Endothelial cell of umbilical vein (primary cell): ENCODE measurements around the gene ZNF777. TPM values are rescaled to one million over a fixed set of nuclear protein-coding genes. Genes with fewer than 3 reads are reported as not detected.
A peak's percentile ranks its signal among the peaks of the same experiment; 100 is the strongest.

Experiments
- BruUV-seq: library from RNA; stranded (reverse); fragments of 400-500 nt; replicated peaks from 2 replicates; lab custom pipeline; 2021; lab: Mats Ljungman, UMichigan
- CTCF ChIA-PET: fragments of 300-600, 350-600 bp; sonication (Branson Sonifier 250); formaldehyde crosslinking; loops from one replicate; lab custom pipeline; 2021; ENCODE audit warnings: antibody characterized with exemption, inconsistent platforms; lab: Charles Lee
- POLR2A ChIA-PET: fragments of 300-600, 350-600 bp; sonication (Branson Sonifier 250); formaldehyde crosslinking; loops from one replicate; lab custom pipeline; 2021; ENCODE audit warnings: antibody characterized with exemption, inconsistent platforms; lab: Charles Lee
- DNase-seq: peaks from one replicate; pipeline ENCODE4 v3.0.0-alpha.2; 2011; ENCODE audit warnings: low read depth, low spot score
- FAIRE-seq: peaks from 2 replicates; lab custom pipeline; 2011; peaks lifted over from hg19 to GRCh38; lab: Jason Lieb, UNC
- H2AFZ ChIP-seq: 2 replicates; pipeline ENCODE4 v1.6.0; 2012; ENCODE audit warnings: low read depth, low read length, control low read depth, inconsistent platforms
- H3K27ac ChIP-seq: 2 replicates; pipeline ENCODE4 v1.5.1; 2011; ENCODE audit warnings: low read depth, mild to moderate bottlenecking, control low read depth, low read length, moderate library complexity; ENCODE audit not compliant: insufficient read depth
- H3K27me3 ChIP-seq, 2 experiments: 2 replicates each; pipeline versions ENCODE4 v1.6.0 to v1.6.1; 2011; ENCODE audit warnings: low read length in 2 of 2, mixed read lengths in 1 of 2; ENCODE audit not compliant: control insufficient read depth in 2 of 2, insufficient read depth in 2 of 2
- H3K36me3 ChIP-seq, 2 experiments: 2 replicates in 1 of 2; 3 replicates in 1 of 2; pipeline ENCODE4 v1.5.1; 2011; ENCODE audit warnings: low read length in 2 of 2, mild to moderate bottlenecking in 1 of 2, moderate library complexity in 1 of 2; ENCODE audit not compliant: control insufficient read depth in 2 of 2, insufficient read depth in 2 of 2; ENCODE audit errors: extremely low read depth in 1 of 2
- H3K4me1 ChIP-seq: 3 replicates; pipeline ENCODE4 v1.5.1; 2011; ENCODE audit warnings: mild to moderate bottlenecking, low read length; ENCODE audit not compliant: control insufficient read depth, insufficient read depth; ENCODE audit errors: extremely low read depth
- H3K4me2 ChIP-seq: 2 replicates; pipeline ENCODE4 v1.6.1; 2011; ENCODE audit warnings: low read length, control low read depth, mixed read lengths; ENCODE audit not compliant: insufficient read depth
- H3K4me3 ChIP-seq, 3 experiments: fragments of 200-600 bp in 1 of 3; sonication (generic), shearing (Covaris generic) in 1 of 3; replicated peaks in 1 of 3; 2 replicates each; pipeline ENCODE4 v1.5.1; 2011 to 2016; ENCODE audit warnings: control low read depth in 3 of 3, low read length in 3 of 3, mild to moderate bottlenecking in 2 of 3, inconsistent platforms in 1 of 3, low read depth in 1 of 3, moderate library complexity in 1 of 3; ENCODE audit not compliant: insufficient read depth in 1 of 3
- H3K79me2 ChIP-seq: 2 replicates; pipeline ENCODE4 v1.6.0; 2012; ENCODE audit warnings: low read length, inconsistent platforms; ENCODE audit not compliant: control insufficient read depth, insufficient read depth
- H3K9ac ChIP-seq: replicated peaks from 2 replicates; pipeline ENCODE3; 2011; ENCODE audit warnings: low read length, control low read depth; ENCODE audit not compliant: insufficient read depth; ENCODE audit errors: extremely low read depth
- H3K9me1 ChIP-seq: replicated peaks from 3 replicates; pipeline ENCODE4 v1.6.0; 2011; ENCODE audit warnings: mild to moderate bottlenecking, low read length; ENCODE audit not compliant: control insufficient read depth, insufficient read depth; ENCODE audit errors: extremely low read depth
- H3K9me3 ChIP-seq: replicated peaks from 2 replicates; pipeline ENCODE4 v1.5.1; 2012; ENCODE audit warnings: low read length, inconsistent platforms; ENCODE audit not compliant: control insufficient read depth, insufficient read depth
- H4K20me1 ChIP-seq: replicated peaks from 2 replicates; pipeline ENCODE3; 2011; ENCODE audit warnings: mild to moderate bottlenecking, low read length; ENCODE audit not compliant: control insufficient read depth, insufficient read depth; ENCODE audit errors: extremely low read depth
- CTCF ChIP-seq, 2 donors: IDR thresholded peaks; 1 replicate in 1 of 2; 2 replicates in 1 of 2; pipeline ENCODE4 v1.5.1; 2011; ENCODE audit warnings: low read length in 2 of 2, mild to moderate bottlenecking in 2 of 2, moderate library complexity in 2 of 2, control low read depth in 1 of 2, inconsistent platforms in 1 of 2, low read depth in 1 of 2; ENCODE audit not compliant: insufficient read depth in 1 of 2; ENCODE audit errors: extremely low read depth in 1 of 2
- EZH2 ChIP-seq: IDR thresholded peaks from 2 replicates; pipeline ENCODE4 v1.6.1; 2012; ENCODE audit warnings: borderline replicate concordance, low read depth, mild to moderate bottlenecking, moderate library complexity, low read length, inconsistent platforms; ENCODE audit not compliant: severe bottlenecking
- FOS ChIP-seq: IDR thresholded peaks from 2 replicates; pipeline ENCODE4 v1.6.1; 2011; ENCODE audit warnings: mild to moderate bottlenecking, low read length, moderate library complexity, borderline replicate concordance; ENCODE audit not compliant: insufficient read depth
- GATA2 ChIP-seq: IDR thresholded peaks from 2 replicates; pipeline ENCODE4 v1.7.0; 2011; ENCODE audit warnings: low read depth, mild to moderate bottlenecking, moderate library complexity, mixed read lengths, low read length; ENCODE audit not compliant: insufficient read length, insufficient read depth
- JUN ChIP-seq: IDR thresholded peaks from 2 replicates; pipeline ENCODE4 v1.6.1; 2011; ENCODE audit warnings: borderline replicate concordance, low read depth; ENCODE audit not compliant: insufficient read length, insufficient read depth
- MAX ChIP-seq: IDR thresholded peaks from 2 replicates; pipeline ENCODE4 v1.6.1; 2011; ENCODE audit not compliant: insufficient read depth, insufficient read length
- MYC ChIP-seq: IDR thresholded peaks from one replicate; pipeline ENCODE4 v1.6.1; 2011; ENCODE audit warnings: mild to moderate bottlenecking, low read depth, low read length
- POLR2A ChIP-seq: IDR thresholded peaks from 2 replicates; pipeline ENCODE4 v1.6.1; 2012; ENCODE audit warnings: low read depth, mild to moderate bottlenecking, control low read depth, low read length
- POLR2AphosphoS5 ChIP-seq: IDR thresholded peaks from 2 replicates; pipeline ENCODE4 v1.6.1; 2012; ENCODE audit warnings: low read depth, mild to moderate bottlenecking, control low read depth, low read length, moderate library complexity; ENCODE audit not compliant: insufficient read depth
- dilution Hi-C: fragments of 300-500 bp; cut with MboI; formaldehyde crosslinking; loops from one replicate; pipeline ENCODE4 v1.15.0; 2019; ENCODE audit warnings: low sequenced_read_pairs; ENCODE audit not compliant: extremely low pct_ligation_motif_present
- intact Hi-C: fragments of 100-400 bp; cut with micrococcal nuclease; formaldehyde crosslinking; loops from one replicate; pipeline ENCODE4 v1.10.0; 2022
- polyA plus RNA-seq, 4 experiments: library from polyadenylated mRNA; depleted of rRNA in 3 of 4; stranded (reverse) in 3 of 4; unstranded in 1 of 4; fragments of >200 nt; gene quantifications; 2 replicates each; pipeline versions ENCODE4 v1.2.1 to v1.2.3, GENCODE V29; 2011 to 2012; ENCODE audit warnings: missing spikeins in 1 of 4
- total RNA-seq: library from RNA; stranded (reverse); gene quantifications from 2 replicates; pipeline ENCODE4 v1.2.3, GENCODE V29; 2021

ZNF777 gene
- total and polyA plus RNA-seq, 2 donors (not counting 3 experiments of a cell fraction or from before 2014, with no cell fraction given) = 7.4 to 11.1 TPM

GRCh38 chr7:149479568-149479967 lies 18.7 kb upstream of the ZNF777 start:
- Histone ChIP-seq H3K79me2 (peaks cover 3% of the 10 kb centered on the region), H3K4me1 (no peaks in the 10 kb centered on the region)
- dilution Hi-C loops = no loop called here

More at GRCh38 chr7:149479568-149479967, 18.7 kb upstream of the ZNF777 start:
- DNase-seq = no peak
- Histone ChIP-seq H3K9me3 (no peaks in the 10 kb centered on the region), H3K9me1 (no peaks in the 10 kb centered on the region), H3K36me3 (peaks cover 0 to 19% of the 10 kb centered on the region in 2 experiments), H3K27ac (no peak overlapping the region), H3K4me2 (no peak overlapping the region), H3K9ac (no peak overlapping the region), H3K27me3 (no peaks in the 10 kb centered on the region), H2AFZ (no peak overlapping the region), H4K20me1 (no peaks in the 10 kb centered on the region), H3K4me3 (no peak overlapping the region)
- BruUV-seq = no TSS peak
- ChIA-PET CTCF (no interaction called here), POLR2A (no interaction called here)
- intact Hi-C loops = no loop called here
- FAIRE-seq = peak; percentile 18
- no peak for TF ChIP-seq MAX
- TF ChIP-seq FOS = no peak
- TF ChIP-seq CTCF (IDR thresholded peaks at IDR 0.05; ENCODE audit: extremely low read depth in 1 of 2, insufficient read depth in 1 of 2, low read depth in 1 of 2, low read length in 2 of 2) = no peak
- TF ChIP-seq MYC = no peak
- TF ChIP-seq EZH2 = no peak
- no peak for TF ChIP-seq GATA2
- no peak for TF ChIP-seq POLR2A
- no peak for TF ChIP-seq POLR2AphosphoS5
- no peak for TF ChIP-seq JUN
